ENCODE measurements around the gene TMEM192. TPM values are rescaled to one million over a fixed set of nuclear protein-coding genes. Genes with fewer than 3 reads are reported as not detected.

TMEM192 gene
- total RNA-seq (2021; fragmentation: NEBNext Ultra II Directional; extraction: Animal tissue kit (Norgen Biotek cat#: 25700)) (10.2 and 10.9 TPM in 2 replicates), polyA plus RNA-seq (2011; rRNA removed) (4.2 and 7.3 TPM in 2 replicates), polyA minus RNA-seq (2011; rRNA and poly(A)+ RNA removed) (13.0 and 16.6 TPM in 2 replicates)
- 7.5 TPM for polyA plus RNA-seq (2011; cell fraction: cytosol; rRNA removed)
- 6.6 TPM for polyA plus RNA-seq (2011; cell fraction: nucleus; rRNA removed)
- polyA plus RNA-seq (2012, experiment 1 of 2), result 5.3 to 10.0 TPM (median 6.4 TPM) in 4 replicates
- 1.0 TPM for polyA plus RNA-seq (2012, experiment 2 of 2)
- 11.1 TPM for polyA plus RNA-seq (2013, experiment 1 of 2)
- 12.7 TPM for polyA plus RNA-seq (2013, experiment 2 of 2)
- 4.7 TPM for polyA minus RNA-seq (2011; cell fraction: cytosol; rRNA and poly(A)+ RNA removed)
- polyA minus RNA-seq (2011; cell fraction: nucleus; rRNA and poly(A)+ RNA removed), result 8.3 TPM
- long read RNA-seq, experiment 1, full-length matches to known transcripts, result 5 of 11 reads
- long read RNA-seq, experiment 1, partial matches to known transcripts, result 2 of 11 reads
- long read RNA-seq, experiment 1, other reads (novel, unspliced or antisense), result 4 of 11 reads
- long read RNA-seq, experiment 2, full-length matches to known transcripts, result 13 of 26 reads
- long read RNA-seq, experiment 2, partial matches to known transcripts, result 5 of 26 reads
- long read RNA-seq, experiment 2, other reads (novel, unspliced or antisense), result 8 of 26 reads

DNA sequence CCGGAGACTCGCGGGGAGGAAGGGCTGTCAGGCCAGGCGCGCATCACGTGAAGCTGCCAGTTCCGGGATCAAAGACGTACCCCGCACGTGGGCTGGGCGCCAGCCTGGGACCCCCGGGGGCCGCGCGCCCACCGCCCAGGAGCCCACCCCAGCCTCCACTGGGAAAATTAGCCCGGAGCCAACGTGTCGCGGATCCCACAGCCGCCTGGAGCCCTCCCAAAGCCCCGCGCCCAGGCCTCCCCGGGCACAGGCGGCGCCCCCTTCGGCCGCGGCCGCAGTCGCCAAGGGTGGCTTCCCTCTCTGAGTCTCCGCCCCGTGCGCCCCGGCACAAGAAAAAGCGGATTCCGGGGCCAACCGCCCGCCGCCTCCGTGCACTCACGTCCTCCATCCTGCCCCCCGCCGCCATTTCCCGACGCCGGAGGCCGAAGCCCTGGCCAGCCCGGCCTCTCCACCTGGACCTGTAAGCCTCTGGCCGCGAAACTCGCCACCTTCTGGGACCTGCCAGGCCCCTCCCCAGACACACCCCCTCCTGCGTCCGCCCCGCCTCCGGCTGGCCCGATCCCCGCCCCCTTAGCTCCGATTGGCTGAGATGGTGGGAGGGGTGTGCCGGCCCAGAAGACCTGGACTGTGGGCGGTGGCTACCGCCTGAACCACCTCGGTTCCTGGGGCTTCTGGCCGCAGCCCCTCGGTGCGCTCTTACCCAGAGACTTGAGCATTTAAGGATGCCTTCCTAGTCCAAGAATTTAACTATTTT lies at the start of gene TMEM192:
Gene TMEM192 (minus strand): TSS at position 493 of the 754 bp plus-strand sequence. CDS start 87 bp downstream, at position 406.
- H3K27ac ChIP-seq (ENCODE audit: low read depth, low read length), result peak within 1 kb of the TSS; percentile 13; the same call in 1 of the 2 replicates
- H3K9me3 ChIP-seq (ENCODE audit: insufficient read depth in 2 of 2, low read depth in 1 of 2, low read length in 1 of 2), result no peaks in the 10 kb centered on the region
- H3K9ac ChIP-seq (replicated peaks in 1 of 4; ENCODE audit: extremely low read depth in 1 of 4, low read depth in 3 of 4, low read length in 3 of 4), result peak within 1 kb of the TSS; percentile 55 to 72 (median 64)
- ChIA-PET CTCF (ENCODE audit: partially characterized antibody) (interaction anchor here (0.6 to 4.9 kb wide), 22 partner anchors 9 to 388 kb away, joined by 3 to 28 read pairs (median 3); no protein-coding TSS in a partner anchor), POLR2A (ENCODE audit: partially characterized antibody) (interaction anchor here (0.6 to 1.8 kb wide), 6 partner anchors 8 to 1554 kb away, joined by 3 to 5 read pairs (median 3); no protein-coding TSS in a partner anchor)
- no peak within 1 kb of the TSS for H3K23ac ChIP-seq (ENCODE audit: insufficient read length)
- H2BK12ac ChIP-seq (ENCODE audit: low read depth, low read length), result no peak within 1 kb of the TSS; the same call in 1 of the 2 replicates
- H3K27me3 ChIP-seq (replicated peaks in 1 of 4; ENCODE audit: control insufficient read depth in 3 of 4, extremely low read depth in 1 of 4, insufficient read depth in 3 of 4, low read length in 3 of 4), result peaks cover 0 to 1% (median 0%) of the 10 kb centered on the region in 4 experiments; a peak in 1 of 7 replicates
- peak within 1 kb of the TSS; percentile 62; the same call in 1 of the 2 replicates for H2AFZ ChIP-seq (ENCODE audit: low read length)
- no peak within 1 kb of the TSS for H3K14ac ChIP-seq (ENCODE audit: insufficient read length)
- H2BK5ac ChIP-seq (ENCODE audit: low read depth, low read length), result peak within 1 kb of the TSS; percentile 48
- H3K18ac ChIP-seq (ENCODE audit: extremely low read depth, low read length), result peak within 1 kb of the TSS; percentile 51
- peaks cover 1% of the 10 kb centered on the region; the same call in 1 of the 2 replicates for H3K23me2 ChIP-seq (ENCODE audit: low read depth, low read length)
- no peak within 1 kb of the TSS for H3K4ac ChIP-seq (replicated peaks; ENCODE audit: insufficient read length, low read depth, low read length)
- H2AK5ac ChIP-seq (ENCODE audit: low read depth, low read length), result no peak within 1 kb of the TSS
- H3K79me1 ChIP-seq (ENCODE audit: low read depth, low read length), result no peaks in the 10 kb centered on the region
- H3K79me2 ChIP-seq (ENCODE audit: control insufficient read depth in 1 of 2, insufficient read depth in 2 of 2, low read length in 2 of 2), result peaks cover 0 to 4% of the 10 kb centered on the region in 2 experiments; a peak in 1 of 4 replicates
- WGBS, 2 experiments (ENCODE audit: extremely low coverage in 1 of 2, insufficient coverage in 1 of 2, insufficient read length in 1 of 2, insufficient replicate concordance in 2 of 2, low coverage in 1 of 2, low lambda C conversion rate in 2 of 2, missing lambda C conversion rate in 1 of 2), result 2% methylated on average over 43 of the region's 66 CpGs; no CpG with 5 or more reads in 1 of the 2 experiments
- H3K36me3 ChIP-seq (ENCODE audit: control insufficient read depth in 2 of 4, insufficient read depth in 4 of 4, low read length in 3 of 4), result no peaks in the 10 kb centered on the region
- peak within 1 kb of the TSS; percentile 43 for H2BK120ac ChIP-seq (replicated peaks; ENCODE audit: low read depth, low read length)
- no peak within 1 kb of the TSS for H2BK20ac ChIP-seq (ENCODE audit: low read length)
- peaks cover 0 to 3% (median 0%) of the 10 kb centered on the region in 4 experiments; a peak in 1 of 7 replicates for H3K4me1 ChIP-seq (replicated peaks in 1 of 4; ENCODE audit: control insufficient read depth in 3 of 4, insufficient read depth in 4 of 4, low read length in 3 of 4)
- no peaks in the 10 kb centered on the region for H4K20me1 ChIP-seq (replicated peaks in 1 of 2; ENCODE audit: control insufficient read depth in 1 of 2, insufficient read depth in 2 of 2, low read length in 2 of 2)
- peak within 1 kb of the TSS; percentile 30 for H3K56ac ChIP-seq (replicated peaks; ENCODE audit: insufficient read length, low read depth, low read length)
- H4K8ac ChIP-seq (ENCODE audit: extremely low read depth, insufficient read depth, low read length), result peak within 1 kb of the TSS; percentile 90
- DNase-seq (ENCODE audit: low read depth in 1 of 2, low spot score in 2 of 2) (peak; percentile 73 to 97), FAIRE-seq (no peak)
- peak within 1 kb of the TSS; percentile 40 for H4K91ac ChIP-seq (replicated peaks; ENCODE audit: insufficient read length, low read length)
- peak within 1 kb of the TSS; percentile 66 to 86 (median 74) for H3K4me3 ChIP-seq (ENCODE audit: extremely low read depth in 1 of 4, insufficient read depth in 2 of 4, low read depth in 3 of 4, low read length in 4 of 4)
- H2BK15ac ChIP-seq (ENCODE audit: low read length), result no peak within 1 kb of the TSS
- H4K5ac ChIP-seq (ENCODE audit: insufficient read length, low read depth, low read length), result peak within 1 kb of the TSS; percentile 75
- H3K4me2 ChIP-seq (ENCODE audit: insufficient read depth in 1 of 2, low read depth in 2 of 2, low read length in 2 of 2), result peak within 1 kb of the TSS; percentile 78 to 90
- TF ChIP-seq KDM4A (IDR thresholded peaks at IDR 0.05; ENCODE audit: low read depth, low read length, severe bottlenecking) (peak; percentile 89), EGR1 (IDR thresholded peaks at IDR 0.05; ENCODE audit: borderline replicate concordance, low read depth, low read length) (no peak), NRF1 (IDR thresholded peaks at IDR 0.05; ENCODE audit: low read depth, low read length) (no peak), TEAD4 (IDR thresholded peaks at IDR 0.05; ENCODE audit: low read depth, low read length) (0 out of 2 replicates have a peak, but pooled peaks have one; percentile 8), FOSL1 (IDR thresholded peaks at IDR 0.05; ENCODE audit: insufficient read depth, low read depth, low read length) (no peak)
- TF ChIP-seq, protein P1, sequence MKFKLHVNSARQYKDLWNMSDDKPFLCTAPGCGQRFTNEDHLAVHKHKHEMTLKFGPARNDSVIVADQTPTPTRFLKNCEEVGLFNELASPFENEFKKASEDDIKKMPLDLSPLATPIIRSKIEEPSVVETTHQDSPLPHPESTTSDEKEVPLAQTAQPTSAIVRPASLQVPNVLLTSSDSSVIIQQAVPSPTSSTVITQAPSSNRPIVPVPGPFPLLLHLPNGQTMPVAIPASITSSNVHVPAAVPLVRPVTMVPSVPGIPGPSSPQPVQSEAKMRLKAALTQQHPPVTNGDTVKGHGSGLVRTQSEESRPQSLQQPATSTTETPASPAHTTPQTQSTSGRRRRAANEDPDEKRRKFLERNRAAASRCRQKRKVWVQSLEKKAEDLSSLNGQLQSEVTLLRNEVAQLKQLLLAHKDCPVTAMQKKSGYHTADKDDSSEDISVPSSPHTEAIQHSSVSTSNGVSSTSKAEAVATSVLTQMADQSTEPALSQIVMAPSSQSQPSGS (IDR thresholded peaks at IDR 0.05; ENCODE audit: low read length), result no peak

Data from H1 (cell line).